ENCODE measurements around the gene HEG1. TPM values are rescaled to one million over a fixed set of nuclear protein-coding genes. Genes with fewer than 3 reads are reported as not detected.

Gene HEG1
- total and polyA plus RNA-seq, 2 of the 13 experiments (the other 11 are each of a cell fraction or from before 2014, with no cell fraction given): 10.7 to 18.2 TPM

DNA sequence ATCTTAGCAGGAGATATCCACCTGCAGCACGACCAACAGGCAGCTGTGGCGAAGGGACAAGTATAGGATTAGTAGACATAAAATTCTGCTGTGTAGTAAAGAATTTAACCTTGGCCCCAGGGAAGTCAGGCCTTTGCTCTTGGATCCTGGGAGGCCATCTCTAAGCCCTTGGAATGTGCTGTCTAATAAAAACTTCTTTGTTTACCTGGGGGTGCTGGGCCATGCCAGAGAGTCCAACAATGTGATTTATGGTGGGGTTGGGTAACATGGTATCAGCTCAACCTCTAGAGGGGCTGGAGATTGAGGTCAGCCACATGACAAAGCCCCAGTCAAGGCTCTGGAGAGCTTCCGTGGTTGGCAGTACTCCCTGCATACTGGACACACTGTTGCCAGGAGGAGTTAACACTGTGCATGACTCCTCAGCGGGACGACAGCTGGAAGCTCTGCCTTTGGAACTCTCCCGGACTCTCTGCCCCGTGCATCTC lies 52.4 kb downstream of the HEG1 start (continued):
- TF ChIP-seq ZSCAN22 (CRISPR knock-in tag; IDR thresholded peaks at IDR 0.05) (no peak), ZNF557 (CRISPR knock-in tag; IDR thresholded peaks at IDR 0.05) (no peak), ELF3 (CRISPR knock-in tag; IDR thresholded peaks at IDR 0.05) (peak; percentile 63; the same call in 1 of the 2 replicates), ZNF678 (CRISPR knock-in tag; IDR thresholded peaks at IDR 0.05) (no peak), FLYWCH1 (CRISPR knock-in tag; IDR thresholded peaks at IDR 0.05) (no peak), JUND (CRISPR knock-in tag; IDR thresholded peaks at IDR 0.05) (no peak), RORA (CRISPR knock-in tag; IDR thresholded peaks at IDR 0.05) (no peak), ZNF446 (CRISPR knock-in tag; IDR thresholded peaks at IDR 0.05) (no peak), ZNF724P (CRISPR knock-in tag; IDR thresholded peaks at IDR 0.05; ENCODE audit: borderline replicate concordance) (no peak), ZFP41 (CRISPR knock-in tag; IDR thresholded peaks at IDR 0.05; ENCODE audit: borderline replicate concordance) (no peak), GABPB1 (CRISPR knock-in tag; IDR thresholded peaks at IDR 0.05) (no peak), ZNF354B (CRISPR knock-in tag; IDR thresholded peaks at IDR 0.05) (no peak), ZNF598 (CRISPR knock-in tag; IDR thresholded peaks at IDR 0.05; ENCODE audit: borderline replicate concordance) (no peak), ZNF282 (IDR thresholded peaks at IDR 0.05; ENCODE audit: partially characterized antibody) (no peak), SP1 (IDR thresholded peaks at IDR 0.05) (no peak), SP1 (CRISPR knock-in tag; IDR thresholded peaks at IDR 0.05) (peak; percentile 38; the same call in 1 of the 2 replicates), EED (CRISPR knock-in tag; IDR thresholded peaks at IDR 0.05) (no peak), AKAP8 (CRISPR knock-in tag; IDR thresholded peaks at IDR 0.05) (no peak), ZEB1 (IDR thresholded peaks at IDR 0.05; ENCODE audit: insufficient replicate concordance, low read depth) (no peak), TBX2 (CRISPR knock-in tag; IDR thresholded peaks at IDR 0.05; ENCODE audit: borderline replicate concordance) (peak; percentile 97)
- TF ChIP-seq, protein P1, sequence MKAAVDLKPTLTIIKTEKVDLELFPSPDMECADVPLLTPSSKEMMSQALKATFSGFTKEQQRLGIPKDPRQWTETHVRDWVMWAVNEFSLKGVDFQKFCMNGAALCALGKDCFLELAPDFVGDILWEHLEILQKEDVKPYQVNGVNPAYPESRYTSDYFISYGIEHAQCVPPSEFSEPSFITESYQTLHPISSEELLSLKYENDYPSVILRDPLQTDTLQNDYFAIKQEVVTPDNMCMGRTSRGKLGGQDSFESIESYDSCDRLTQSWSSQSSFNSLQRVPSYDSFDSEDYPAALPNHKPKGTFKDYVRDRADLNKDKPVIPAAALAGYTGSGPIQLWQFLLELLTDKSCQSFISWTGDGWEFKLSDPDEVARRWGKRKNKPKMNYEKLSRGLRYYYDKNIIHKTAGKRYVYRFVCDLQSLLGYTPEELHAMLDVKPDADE (CRISPR knock-in tag; IDR thresholded peaks at IDR 0.05): no peak
- TF ChIP-seq, protein P2, sequence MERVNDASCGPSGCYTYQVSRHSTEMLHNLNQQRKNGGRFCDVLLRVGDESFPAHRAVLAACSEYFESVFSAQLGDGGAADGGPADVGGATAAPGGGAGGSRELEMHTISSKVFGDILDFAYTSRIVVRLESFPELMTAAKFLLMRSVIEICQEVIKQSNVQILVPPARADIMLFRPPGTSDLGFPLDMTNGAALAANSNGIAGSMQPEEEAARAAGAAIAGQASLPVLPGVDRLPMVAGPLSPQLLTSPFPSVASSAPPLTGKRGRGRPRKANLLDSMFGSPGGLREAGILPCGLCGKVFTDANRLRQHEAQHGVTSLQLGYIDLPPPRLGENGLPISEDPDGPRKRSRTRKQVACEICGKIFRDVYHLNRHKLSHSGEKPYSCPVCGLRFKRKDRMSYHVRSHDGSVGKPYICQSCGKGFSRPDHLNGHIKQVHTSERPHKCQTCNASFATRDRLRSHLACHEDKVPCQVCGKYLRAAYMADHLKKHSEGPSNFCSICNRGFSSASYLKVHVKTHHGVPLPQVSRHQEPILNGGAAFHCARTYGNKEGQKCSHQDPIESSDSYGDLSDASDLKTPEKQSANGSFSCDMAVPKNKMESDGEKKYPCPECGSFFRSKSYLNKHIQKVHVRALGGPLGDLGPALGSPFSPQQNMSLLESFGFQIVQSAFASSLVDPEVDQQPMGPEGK (CRISPR knock-in tag; IDR thresholded peaks at IDR 0.05): peak; percentile 84
- TF ChIP-seq, protein P3, sequence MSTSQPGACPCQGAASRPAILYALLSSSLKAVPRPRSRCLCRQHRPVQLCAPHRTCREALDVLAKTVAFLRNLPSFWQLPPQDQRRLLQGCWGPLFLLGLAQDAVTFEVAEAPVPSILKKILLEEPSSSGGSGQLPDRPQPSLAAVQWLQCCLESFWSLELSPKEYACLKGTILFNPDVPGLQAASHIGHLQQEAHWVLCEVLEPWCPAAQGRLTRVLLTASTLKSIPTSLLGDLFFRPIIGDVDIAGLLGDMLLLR (CRISPR knock-in tag; IDR thresholded peaks at IDR 0.05): no peak
- TF ChIP-seq, protein P4, sequence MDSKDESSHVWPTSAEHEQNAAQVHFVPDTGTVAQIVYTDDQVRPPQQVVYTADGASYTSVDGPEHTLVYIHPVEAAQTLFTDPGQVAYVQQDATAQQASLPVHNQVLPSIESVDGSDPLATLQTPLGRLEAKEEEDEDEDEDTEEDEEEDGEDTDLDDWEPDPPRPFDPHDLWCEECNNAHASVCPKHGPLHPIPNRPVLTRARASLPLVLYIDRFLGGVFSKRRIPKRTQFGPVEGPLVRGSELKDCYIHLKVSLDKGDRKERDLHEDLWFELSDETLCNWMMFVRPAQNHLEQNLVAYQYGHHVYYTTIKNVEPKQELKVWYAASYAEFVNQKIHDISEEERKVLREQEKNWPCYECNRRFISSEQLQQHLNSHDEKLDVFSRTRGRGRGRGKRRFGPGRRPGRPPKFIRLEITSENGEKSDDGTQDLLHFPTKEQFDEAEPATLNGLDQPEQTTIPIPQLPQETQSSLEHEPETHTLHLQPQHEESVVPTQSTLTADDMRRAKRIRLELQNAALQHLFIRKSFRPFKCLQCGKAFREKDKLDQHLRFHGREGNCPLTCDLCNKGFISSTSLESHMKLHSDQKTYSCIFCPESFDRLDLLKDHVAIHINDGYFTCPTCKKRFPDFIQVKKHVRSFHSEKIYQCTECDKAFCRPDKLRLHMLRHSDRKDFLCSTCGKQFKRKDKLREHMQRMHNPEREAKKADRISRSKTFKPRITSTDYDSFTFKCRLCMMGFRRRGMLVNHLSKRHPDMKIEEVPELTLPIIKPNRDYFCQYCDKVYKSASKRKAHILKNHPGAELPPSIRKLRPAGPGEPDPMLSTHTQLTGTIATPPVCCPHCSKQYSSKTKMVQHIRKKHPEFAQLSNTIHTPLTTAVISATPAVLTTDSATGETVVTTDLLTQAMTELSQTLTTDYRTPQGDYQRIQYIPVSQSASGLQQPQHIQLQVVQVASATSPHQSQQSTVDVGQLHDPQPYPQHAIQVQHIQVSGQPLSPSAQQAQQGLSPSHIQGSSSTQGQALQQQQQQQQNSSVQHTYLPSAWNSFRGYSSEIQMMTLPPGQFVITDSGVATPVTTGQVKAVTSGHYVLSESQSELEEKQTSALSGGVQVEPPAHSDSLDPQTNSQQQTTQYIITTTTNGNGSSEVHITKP (CRISPR knock-in tag; IDR thresholded peaks at IDR 0.05; ENCODE audit: low read depth): peak; percentile 56; the same call in 1 of the 2 replicates

All from HepG2 (cell line).